ENCODE data around the gene ABHD1. TPM values are rescaled to one million over a fixed set of nuclear protein-coding genes. Genes with fewer than 3 reads are reported as not detected.

The ABHD1 gene
- total and polyA plus RNA-seq, 2 donors, result 0.09 to 0.27 TPM

DNA sequence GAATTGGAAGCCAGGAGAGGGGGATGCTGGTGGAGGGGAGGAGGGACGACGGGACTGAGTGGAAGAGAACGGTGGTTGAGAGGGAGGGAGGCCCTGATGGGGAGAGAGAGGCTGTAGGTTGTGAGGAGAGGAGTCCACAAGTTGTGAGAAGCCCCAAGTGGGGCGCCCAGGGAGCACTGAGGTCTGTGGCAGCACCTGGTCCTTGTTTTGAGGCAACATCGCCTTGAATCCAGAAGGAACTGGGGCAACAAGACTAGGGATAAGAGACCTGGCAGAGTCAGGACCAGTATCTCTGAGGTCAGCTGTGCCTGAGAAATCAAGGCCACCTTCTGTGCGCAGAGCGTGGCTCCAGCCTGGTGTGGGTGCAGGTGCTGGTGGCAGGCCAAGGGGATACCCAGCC, 14.5 kb downstream of the ABHD1 start:
- peaks cover 5 to 9% of the 10 kb centered on the region in 2 donors for H3K4me1 ChIP-seq (ENCODE audit: control insufficient read depth in 2 of 2, insufficient read depth in 2 of 2, low read length in 2 of 2)
- WGBS, result 97% methylated on average over 7 of the region's 7 CpGs
- peaks cover 0 to under 1% of the 10 kb centered on the region in 2 donors for H3K36me3 ChIP-seq (ENCODE audit: control insufficient read depth in 2 of 2, insufficient read depth in 2 of 2, low read length in 1 of 2)
- no peak overlapping the region for H3K4me3 ChIP-seq (ENCODE audit: low read length in 2 of 2)
- H3K9me3 ChIP-seq (ENCODE audit: control insufficient read depth in 2 of 2, insufficient read depth in 1 of 2, low read length in 1 of 2), result no peaks in the 10 kb centered on the region
- H3K27ac ChIP-seq (ENCODE audit: low read depth in 1 of 2, low read length in 1 of 2), result no peak overlapping the region
- no peak for DNase-seq (ENCODE audit: low read depth in 6 of 9, low spot score in 9 of 9)
- H3K27me3 ChIP-seq (ENCODE audit: control insufficient read depth in 2 of 2, insufficient read depth in 1 of 2, low read length in 1 of 2), result peaks cover 0 to 11% of the 10 kb centered on the region in 2 donors

DNA sequence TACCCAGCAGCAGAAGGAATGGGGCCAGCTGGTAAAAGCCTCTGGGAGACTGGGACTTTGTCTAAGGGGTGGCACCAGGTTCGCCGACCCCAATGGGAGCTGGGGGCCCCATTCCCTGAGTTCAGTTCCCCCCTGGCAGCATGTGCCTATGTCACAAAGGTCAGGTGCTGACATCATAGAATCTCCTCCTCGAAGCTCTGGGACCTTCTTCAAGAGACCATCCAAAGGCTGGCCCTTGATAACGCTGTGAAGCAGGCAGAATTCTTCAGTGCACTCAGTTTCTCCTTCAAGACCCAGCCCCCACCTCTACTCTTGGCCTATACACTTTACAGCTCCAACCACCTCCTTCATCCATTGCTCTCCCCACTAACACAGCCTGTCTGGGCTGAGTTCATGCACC, 15.7 kb downstream of the ABHD1 start, which contains the start of gene PRR30:
Gene PRR30, minus strand, starts transcription at position 101 of the 400 bp plus-strand sequence. CDS start 1,081 bp downstream, outside the sequence.
- Histone ChIP-seq H3K4me3 (ENCODE audit: low read length in 2 of 2) (no peak within 1 kb of the TSS), H3K36me3 (ENCODE audit: control insufficient read depth in 2 of 2, insufficient read depth in 2 of 2, low read length in 1 of 2) (no peaks in the 10 kb centered on the region), H3K27me3 (ENCODE audit: control insufficient read depth in 2 of 2, insufficient read depth in 1 of 2, low read length in 1 of 2) (peaks cover 0 to 13% of the 10 kb centered on the region in 2 donors), H3K27ac (ENCODE audit: low read depth in 1 of 2, low read length in 1 of 2) (no peak within 1 kb of the TSS), H3K9me3 (ENCODE audit: control insufficient read depth in 2 of 2, insufficient read depth in 1 of 2, low read length in 1 of 2) (no peaks in the 10 kb centered on the region), H3K4me1 (ENCODE audit: control insufficient read depth in 2 of 2, insufficient read depth in 2 of 2, low read length in 2 of 2) (no peaks in the 10 kb centered on the region)
- 91% methylated on average over 4 of the region's 4 CpGs for WGBS
- no peak for DNase-seq (ENCODE audit: low read depth in 6 of 9, low spot score in 9 of 9)

DNA sequence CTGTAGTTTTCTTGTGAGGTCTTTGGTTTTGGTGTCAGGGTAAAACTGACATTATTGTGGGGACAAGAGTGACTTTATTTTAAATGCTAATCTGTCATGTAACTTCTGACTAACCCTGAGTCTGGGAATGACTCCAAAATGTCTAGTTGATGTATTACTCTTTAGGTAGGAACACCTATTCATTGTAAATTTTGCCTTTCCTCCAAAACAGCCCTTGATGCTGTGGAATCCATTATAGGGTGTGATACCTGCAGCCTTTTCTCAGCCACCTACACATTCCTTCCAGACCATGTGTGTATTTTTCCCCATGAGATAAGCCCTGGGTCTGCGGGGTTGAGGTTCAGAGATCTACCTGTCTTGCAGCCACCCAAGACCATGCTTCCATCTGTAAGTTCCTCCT, 19.7 kb downstream of the ABHD1 start:
- no peaks in the 10 kb centered on the region for H3K9me3 ChIP-seq (ENCODE audit: control insufficient read depth in 2 of 2, insufficient read depth in 1 of 2, low read length in 1 of 2)
- no peaks in the 10 kb centered on the region for H3K4me1 ChIP-seq (ENCODE audit: control insufficient read depth in 2 of 2, insufficient read depth in 2 of 2, low read length in 2 of 2)
- H3K4me3 ChIP-seq (ENCODE audit: low read length in 2 of 2), result no peak overlapping the region
- WGBS, result 95% methylated on average over 1 of the region's 1 CpG
- H3K27me3 ChIP-seq (ENCODE audit: control insufficient read depth in 2 of 2, insufficient read depth in 1 of 2, low read length in 1 of 2), result peaks cover 0 to 11% of the 10 kb centered on the region in 2 donors
- no peak for DNase-seq (ENCODE audit: low read depth in 6 of 9, low spot score in 9 of 9)
- no peak overlapping the region for H3K27ac ChIP-seq (ENCODE audit: low read depth in 1 of 2, low read length in 1 of 2)
- no peaks in the 10 kb centered on the region for H3K36me3 ChIP-seq (ENCODE audit: control insufficient read depth in 2 of 2, insufficient read depth in 2 of 2, low read length in 1 of 2)

DNA sequence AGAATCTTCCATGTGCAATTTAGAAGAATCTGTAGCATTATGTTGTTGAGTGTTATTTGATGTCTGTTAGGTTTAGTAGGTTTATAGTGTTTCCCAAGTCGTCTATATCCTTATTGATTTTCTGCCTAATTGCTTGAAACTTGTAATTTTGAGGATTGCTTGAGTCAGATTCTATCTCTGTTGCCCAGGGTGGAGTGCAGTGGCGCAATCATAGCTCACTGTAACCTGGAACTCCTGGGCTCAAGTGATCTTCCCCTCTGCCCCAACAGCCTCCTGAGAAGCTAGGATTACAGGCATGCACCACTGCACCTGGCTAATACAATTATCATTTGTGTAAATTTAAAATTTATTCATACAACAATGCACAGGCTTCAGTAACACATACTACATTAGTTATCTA, 22.1 kb downstream of the ABHD1 start:
- Histone ChIP-seq H3K4me1 (ENCODE audit: control insufficient read depth in 2 of 2, insufficient read depth in 2 of 2, low read length in 2 of 2) (no peaks in the 10 kb centered on the region), H3K9me3 (ENCODE audit: control insufficient read depth in 2 of 2, insufficient read depth in 1 of 2, low read length in 1 of 2) (no peaks in the 10 kb centered on the region), H3K36me3 (ENCODE audit: control insufficient read depth in 2 of 2, insufficient read depth in 2 of 2, low read length in 1 of 2) (no peaks in the 10 kb centered on the region), H3K4me3 (ENCODE audit: low read length in 2 of 2) (no peak overlapping the region), H3K27ac (ENCODE audit: low read depth in 1 of 2, low read length in 1 of 2) (no peak overlapping the region), H3K27me3 (ENCODE audit: control insufficient read depth in 2 of 2, insufficient read depth in 1 of 2, low read length in 1 of 2) (peaks cover 0 to 15% of the 10 kb centered on the region in 2 donors)
- WGBS, result 93% methylated on average over 2 of the region's 2 CpGs
- DNase-seq (ENCODE audit: low read depth in 6 of 9, low spot score in 9 of 9), result no peak

DNA sequence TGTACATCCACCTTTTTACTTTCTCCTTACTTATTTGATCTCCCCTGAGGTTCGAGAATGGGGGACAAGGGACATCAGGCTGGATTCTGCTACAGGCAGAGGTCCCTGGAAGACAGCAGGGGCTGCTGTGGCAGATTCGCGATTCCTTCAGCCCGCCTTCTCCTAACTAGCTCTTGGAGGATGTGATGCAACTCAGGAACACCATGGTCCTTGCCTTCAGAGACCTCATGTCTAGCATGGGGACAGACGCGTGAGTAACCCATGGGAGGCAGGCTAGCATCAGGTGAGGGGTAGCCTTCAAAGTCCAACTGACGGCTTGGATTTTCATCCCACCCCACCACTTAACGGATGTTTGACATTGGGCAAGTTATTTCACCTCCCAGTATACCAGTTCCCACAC, 24.3 kb downstream of the ABHD1 start:
- Histone ChIP-seq H3K4me1 (ENCODE audit: control insufficient read depth in 2 of 2, insufficient read depth in 2 of 2, low read length in 2 of 2) (no peaks in the 10 kb centered on the region), H3K4me3 (ENCODE audit: low read length in 2 of 2) (no peak overlapping the region), H3K27me3 (ENCODE audit: control insufficient read depth in 2 of 2, insufficient read depth in 1 of 2, low read length in 1 of 2) (peaks cover 0 to 9% of the 10 kb centered on the region in 2 donors), H3K36me3 (ENCODE audit: control insufficient read depth in 2 of 2, insufficient read depth in 2 of 2, low read length in 1 of 2) (no peaks in the 10 kb centered on the region), H3K9me3 (ENCODE audit: control insufficient read depth in 2 of 2, insufficient read depth in 1 of 2, low read length in 1 of 2) (no peaks in the 10 kb centered on the region), H3K27ac (ENCODE audit: low read depth in 1 of 2, low read length in 1 of 2) (no peak overlapping the region)
- WGBS, result 96% methylated on average over 8 of the region's 8 CpGs
- no peak for DNase-seq (ENCODE audit: low read depth in 6 of 9, low spot score in 9 of 9)

DNA sequence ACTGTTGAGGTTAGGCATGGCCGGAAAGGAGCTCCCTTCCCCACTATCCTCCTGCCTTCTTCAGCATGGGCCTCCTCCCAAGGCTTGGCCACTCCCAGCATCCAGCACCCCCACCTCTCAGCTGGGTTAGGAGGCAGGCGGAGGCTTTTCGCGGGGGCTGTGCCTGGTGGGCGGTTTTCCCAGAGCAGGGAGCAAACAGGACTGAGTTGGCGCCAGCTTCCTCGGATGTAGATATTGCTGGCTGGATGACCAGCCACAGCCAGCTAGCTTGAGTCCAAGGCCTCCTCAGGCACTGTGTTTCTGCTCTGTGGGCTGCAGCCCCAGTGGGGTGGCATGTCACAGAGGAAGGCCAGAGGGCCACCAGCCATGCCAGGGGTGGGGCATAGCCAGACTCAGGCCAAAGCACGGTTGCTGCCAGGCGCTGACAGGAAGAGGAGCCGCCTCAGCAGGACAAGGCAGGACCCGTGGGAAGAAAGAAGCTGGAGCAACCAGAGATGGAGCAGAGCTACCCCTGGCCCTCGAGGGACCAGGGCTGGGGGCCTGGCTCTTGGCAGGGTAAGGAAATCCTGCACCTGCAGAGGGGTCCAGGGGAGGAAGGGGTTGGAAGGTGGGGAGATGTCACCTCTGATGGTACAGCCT, 25.3 kb downstream of the ABHD1 start, which contains the start of gene TCF23:
Gene TCF23, plus strand, starts transcription at position 204 of the 639 bp plus-strand sequence. Its CDS starts 130 bp downstream, at position 334.
- DNase-seq (ENCODE audit: low read depth in 6 of 9, low spot score in 9 of 9), result no peak
- no peak within 1 kb of the TSS for H3K27ac ChIP-seq (ENCODE audit: low read depth in 1 of 2, low read length in 1 of 2)

DNA sequence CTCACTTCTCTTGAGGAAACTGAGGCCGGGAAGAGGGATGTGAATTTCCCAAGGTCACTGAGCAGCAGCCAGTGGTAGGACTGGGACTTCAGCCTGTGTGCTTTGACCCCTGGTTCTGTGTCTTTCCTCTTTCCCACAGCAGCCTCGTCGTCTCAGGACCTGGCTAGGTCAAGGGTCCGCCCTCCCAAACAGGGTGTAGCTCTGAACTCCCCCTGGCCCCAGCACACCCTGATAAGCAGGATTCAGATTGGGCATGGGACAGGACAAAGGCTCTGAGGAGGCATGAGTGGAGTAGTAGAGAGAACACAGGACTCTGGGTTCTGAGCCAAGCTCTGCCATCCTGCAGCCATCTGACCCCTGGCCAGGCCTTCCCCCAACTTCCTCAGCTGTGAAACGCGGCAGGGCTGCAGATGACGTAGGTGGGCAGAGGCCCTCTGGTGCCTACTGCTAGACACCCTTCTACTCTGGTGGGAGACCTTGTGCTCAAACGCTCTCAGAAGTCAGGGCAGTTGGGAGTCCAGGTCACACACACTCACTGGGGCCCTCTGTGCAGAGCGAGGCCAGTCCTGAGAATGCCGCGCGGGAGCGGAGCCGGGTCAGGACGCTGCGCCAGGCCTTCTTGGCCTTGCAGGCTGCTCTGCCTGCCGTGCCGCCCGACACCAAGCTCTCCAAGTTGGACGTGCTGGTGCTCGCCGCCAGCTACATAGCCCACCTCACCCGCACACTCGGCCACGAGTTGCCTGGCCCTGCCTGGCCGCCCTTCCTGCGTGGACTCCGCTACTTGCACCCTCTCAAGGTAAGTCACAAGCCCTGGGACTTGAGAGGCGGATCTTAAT, 26.2 kb downstream of the ABHD1 start:
- no peak overlapping the region for H3K27ac ChIP-seq (ENCODE audit: low read depth in 1 of 2, low read length in 1 of 2)
- WGBS, result 95% methylated on average over 29 of the region's 29 CpGs
- H3K4me1 ChIP-seq (ENCODE audit: control insufficient read depth in 2 of 2, insufficient read depth in 2 of 2, low read length in 2 of 2), result no peaks in the 10 kb centered on the region
- peaks cover 0 to 7% of the 10 kb centered on the region in 2 donors for H3K27me3 ChIP-seq (ENCODE audit: control insufficient read depth in 2 of 2, insufficient read depth in 1 of 2, low read length in 1 of 2)
- no peak overlapping the region for H3K4me3 ChIP-seq (ENCODE audit: low read length in 2 of 2)
- H3K36me3 ChIP-seq (ENCODE audit: control insufficient read depth in 2 of 2, insufficient read depth in 2 of 2, low read length in 1 of 2), result no peaks in the 10 kb centered on the region
- no peaks in the 10 kb centered on the region for H3K9me3 ChIP-seq (ENCODE audit: control insufficient read depth in 2 of 2, insufficient read depth in 1 of 2, low read length in 1 of 2)
- no peak for DNase-seq (ENCODE audit: low read depth in 6 of 9, low spot score in 9 of 9)

More for the DNA sequence above, 25.3 kb downstream of the ABHD1 start, which contains the start of gene TCF23:
- Histone ChIP-seq H3K4me3 (ENCODE audit: low read length in 2 of 2) (no peak within 1 kb of the TSS), H3K36me3 (ENCODE audit: control insufficient read depth in 2 of 2, insufficient read depth in 2 of 2, low read length in 1 of 2) (no peaks in the 10 kb centered on the region), H3K9me3 (ENCODE audit: control insufficient read depth in 2 of 2, insufficient read depth in 1 of 2, low read length in 1 of 2) (no peaks in the 10 kb centered on the region), H3K27me3 (ENCODE audit: control insufficient read depth in 2 of 2, insufficient read depth in 1 of 2, low read length in 1 of 2) (peaks cover 0 to 7% of the 10 kb centered on the region in 2 donors), H3K4me1 (ENCODE audit: control insufficient read depth in 2 of 2, insufficient read depth in 2 of 2, low read length in 2 of 2) (no peaks in the 10 kb centered on the region)
- WGBS, result 92% methylated on average over 12 of the region's 12 CpGs

DNA sequence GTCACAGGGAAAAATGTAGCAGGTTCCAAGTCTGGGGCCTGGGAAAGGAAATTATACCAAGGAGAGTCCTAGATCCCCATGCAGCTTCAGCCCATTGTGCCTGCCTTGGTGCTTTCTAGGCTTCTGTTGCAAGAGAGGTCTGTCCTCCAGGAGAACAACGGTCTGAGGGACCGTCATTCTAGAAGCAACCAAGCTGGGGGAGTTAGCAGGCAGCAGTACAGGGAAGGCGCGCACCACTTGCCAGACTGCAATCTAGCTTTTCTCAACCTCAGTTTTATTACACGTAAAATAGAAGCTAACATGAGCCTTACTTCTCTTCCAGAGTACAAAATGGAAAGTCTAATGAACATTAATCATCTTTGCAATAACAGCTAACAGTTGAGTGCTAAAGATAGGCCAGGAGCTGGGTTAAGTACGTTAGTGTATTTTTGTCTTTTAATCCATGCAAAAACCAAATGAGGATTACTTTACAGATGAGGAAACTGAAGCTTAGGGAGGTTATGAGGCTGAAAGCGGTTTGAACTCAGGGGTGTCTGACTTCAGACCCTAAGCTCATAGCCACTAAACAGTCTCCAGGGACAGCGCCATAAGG, 27.1 kb downstream of the ABHD1 start:
- H3K9me3 ChIP-seq (ENCODE audit: control insufficient read depth in 2 of 2, insufficient read depth in 1 of 2, low read length in 1 of 2), result no peaks in the 10 kb centered on the region
- H3K4me1 ChIP-seq (ENCODE audit: control insufficient read depth in 2 of 2, insufficient read depth in 2 of 2, low read length in 2 of 2), result no peaks in the 10 kb centered on the region
- DNase-seq (ENCODE audit: low read depth in 6 of 9, low spot score in 9 of 9), result no peak
- peaks cover 0 to 7% of the 10 kb centered on the region in 2 donors for H3K27me3 ChIP-seq (ENCODE audit: control insufficient read depth in 2 of 2, insufficient read depth in 1 of 2, low read length in 1 of 2)
- WGBS, result 93% methylated on average over 8 of the region's 8 CpGs
- H3K27ac ChIP-seq (ENCODE audit: low read depth in 1 of 2, low read length in 1 of 2), result no peak overlapping the region
- H3K4me3 ChIP-seq (ENCODE audit: low read length in 2 of 2), result no peak overlapping the region
- H3K36me3 ChIP-seq (ENCODE audit: control insufficient read depth in 2 of 2, insufficient read depth in 2 of 2, low read length in 1 of 2), result no peaks in the 10 kb centered on the region
